OCI-LY7 (cell line): ENCODE data around the gene ACAN. TPM values are rescaled to one million over a fixed set of nuclear protein-coding genes. Genes with fewer than 3 reads are reported as not detected.

Experiments used
- BruUV-seq: library from RNA; stranded (reverse); fragments of 400-500 nt; replicated peaks from 2 replicates; lab custom pipeline; 2021; lab: Mats Ljungman, UMichigan
- CTCF ChIA-PET: fragments of 300-600 bp; sonication (Branson Sonifier 250); formaldehyde crosslinking; loops from one replicate; lab custom pipeline; 2022; ENCODE audit warnings: antibody characterized with exemption; ENCODE audit not compliant: unreplicated experiment; lab: Charles Lee
- POLR2A ChIA-PET: fragments of 300-600 bp; sonication (Branson Sonifier 250); formaldehyde crosslinking; loops from one replicate; lab custom pipeline; 2022; ENCODE audit warnings: antibody characterized with exemption; lab: Charles Lee
- DNase-seq: peaks from one replicate; pipeline ENCODE4 v3.0.0-alpha.2; 2015; ENCODE audit warnings: low spot score
- H2AFZ ChIP-seq: fragments of 200-600 bp; sonication (generic), shearing (Covaris generic); 2 replicates; pipeline ENCODE4 v1.6.1; 2014; ENCODE audit warnings: mild to moderate bottlenecking, antibody characterized with exemption, low read length, moderate library complexity
- H3K27ac ChIP-seq: fragments of 200-600 bp; sonication (generic); 2 replicates; pipeline ENCODE4 v1.5.1; 2014; ENCODE audit warnings: mixed run types, low read depth, mild to moderate bottlenecking, moderate library complexity, low read length, inconsistent platforms; ENCODE audit not compliant: poor library complexity, severe bottlenecking
- H3K36me3 ChIP-seq: fragments of 200-600 bp; sonication (generic); 2 replicates; pipeline ENCODE4 v1.6.1; 2014; ENCODE audit warnings: mild to moderate bottlenecking, antibody characterized with exemption, low read length, moderate library complexity, mixed read lengths; ENCODE audit not compliant: insufficient read depth
- H3K4me1 ChIP-seq: fragments of 200-600 bp; sonication (generic); 2 replicates; pipeline ENCODE4 v1.5.1; 2014; ENCODE audit warnings: mild to moderate bottlenecking, low read length; ENCODE audit not compliant: insufficient read depth, poor library complexity, severe bottlenecking
- H3K4me2 ChIP-seq: fragments of 200-600 bp; sonication (generic); 2 replicates; pipeline ENCODE4 v1.6.1; 2014; ENCODE audit warnings: mild to moderate bottlenecking, low read length
- H3K4me3 ChIP-seq: fragments of 200-600 bp; sonication (generic); 2 replicates; pipeline ENCODE4 v1.5.1; 2014; ENCODE audit warnings: mild to moderate bottlenecking, low read depth, low read length; ENCODE audit not compliant: poor library complexity, severe bottlenecking
- H3K79me2 ChIP-seq: fragments of 200-600 bp; sonication (generic); 2 replicates; pipeline ENCODE4 v1.6.1; 2016; ENCODE audit warnings: low read depth, mild to moderate bottlenecking, low read length, moderate library complexity, mixed read lengths; ENCODE audit not compliant: insufficient read depth
- H3K9me2 ChIP-seq: fragments of 200-600 bp; sonication (generic); 2 replicates; pipeline ENCODE4 v1.6.1; 2016; ENCODE audit warnings: mild to moderate bottlenecking, low read length, mixed read lengths; ENCODE audit not compliant: insufficient read depth
- H3K9me3 ChIP-seq: fragments of 200-600 bp; sonication (generic); 2 replicates; pipeline ENCODE4 v1.6.1; 2014; ENCODE audit warnings: mild to moderate bottlenecking, mixed run types, low read length, mixed read lengths
- H4K20me1 ChIP-seq: fragments of 200-600 bp; sonication (generic); 2 replicates; pipeline ENCODE4 v1.6.1; 2014; ENCODE audit warnings: mild to moderate bottlenecking, antibody characterized with exemption, low read length, moderate library complexity, mixed read lengths; ENCODE audit not compliant: insufficient read depth
- CTCF ChIP-seq: fragments of 200-600 bp; sonication (generic); conservative IDR thresholded peaks from 2 replicates; pipeline ENCODE4 v1.5.1; 2014; ENCODE audit warnings: mild to moderate bottlenecking, antibody characterized with exemption, low read length, moderate library complexity, mixed read lengths
- EZH2phosphoT487 ChIP-seq: fragments of 200-600 bp; sonication (generic); IDR thresholded peaks from 2 replicates; pipeline ENCODE4 v1.6.1; 2018; ENCODE audit warnings: low read depth, borderline replicate concordance, mild to moderate bottlenecking, mixed run types, antibody characterized with exemption, low read length, moderate library complexity, mixed read lengths
- intact Hi-C: fragments of 100-400 bp; cut with micrococcal nuclease; formaldehyde crosslinking; loops from one replicate; pipeline ENCODE4 v1.10.0; 2022; ENCODE audit not compliant: unreplicated experiment
- total RNA-seq, 2 experiments: library from RNA; depleted of rRNA in 1 of 2; stranded (reverse); fragments of >200 nt in 1 of 2; shearing (Covaris generic) in 1 of 2; gene quantifications; 2 replicates each; pipeline ENCODE4 v1.2.3, GENCODE V29; 2014 to 2022

ACAN gene
- total RNA-seq, 2 experiments from 2014 or later, result not detected

- no peaks in the 10 kb centered on the region for H3K36me3 ChIP-seq
- intact Hi-C loops, result no loop called here
- no peaks in the 10 kb centered on the region for H3K79me2 ChIP-seq
- no peaks in the 10 kb centered on the region for H3K4me1 ChIP-seq
- no peaks in the 10 kb centered on the region for H3K9me2 ChIP-seq
- no peak for TF ChIP-seq EZH2phosphoT487
- no peak overlapping the region for H3K4me3 ChIP-seq
- DNase-seq, result no peak
- no peak overlapping the region for H3K4me2 ChIP-seq
- no peaks in the 10 kb centered on the region for H4K20me1 ChIP-seq
- CTCF ChIA-PET, result no interaction called here
- POLR2A ChIA-PET, result interaction anchor here (0.8 kb wide), 1 partner anchor 521 kb away, joined by 7 read pairs; no protein-coding TSS in a partner anchor
- H3K27ac ChIP-seq, result no peak overlapping the region
- no TSS peak for BruUV-seq
- H3K9me3 ChIP-seq, result no peaks in the 10 kb centered on the region
- no peak overlapping the region for H2AFZ ChIP-seq
Measured at GRCh38 chr15:88791637-88792036, 11.6 kb upstream of the ACAN start.

GRCh38 chr15:88792342-88793282 is 10.6 kb upstream of the ACAN start:
- CTCF ChIA-PET, result no interaction called here
- H3K9me3 ChIP-seq, result no peaks in the 10 kb centered on the region
- POLR2A ChIA-PET, result interaction anchor here (0.7 kb wide), 1 partner anchor 195 kb away, joined by 3 read pairs; no protein-coding TSS in a partner anchor
- H2AFZ ChIP-seq, result no peak overlapping the region
- no peaks in the 10 kb centered on the region for H3K4me1 ChIP-seq
- no peaks in the 10 kb centered on the region for H3K79me2 ChIP-seq
- H3K4me2 ChIP-seq, result no peak overlapping the region
- DNase-seq, result no peak
- H3K4me3 ChIP-seq, result no peak overlapping the region
- no TSS peak for BruUV-seq
- H3K9me2 ChIP-seq, result no peaks in the 10 kb centered on the region
- H3K36me3 ChIP-seq, result no peaks in the 10 kb centered on the region
- TF ChIP-seq EZH2phosphoT487 (no peak), CTCF (no peak)
- intact Hi-C loops, result no loop called here
- H3K27ac ChIP-seq, result no peak overlapping the region
- H4K20me1 ChIP-seq, result no peaks in the 10 kb centered on the region

GRCh38 chr15:88794001-88794400 is 9.2 kb upstream of the ACAN start:
- intact Hi-C loops, result no loop called here
- no peaks in the 10 kb centered on the region for H3K4me1 ChIP-seq
- no peak overlapping the region for H3K27ac ChIP-seq
- no peak overlapping the region for H3K4me3 ChIP-seq
- no peak overlapping the region for H3K4me2 ChIP-seq
- H3K36me3 ChIP-seq, result no peaks in the 10 kb centered on the region
- TF ChIP-seq CTCF, result no peak
- no peak for TF ChIP-seq EZH2phosphoT487
- no peaks in the 10 kb centered on the region for H3K9me2 ChIP-seq
- DNase-seq, result no peak
- H2AFZ ChIP-seq, result no peak overlapping the region
- CTCF ChIA-PET, result no interaction called here
- POLR2A ChIA-PET, result no interaction called here
- no peaks in the 10 kb centered on the region for H3K9me3 ChIP-seq
- H3K79me2 ChIP-seq, result no peaks in the 10 kb centered on the region
- no peaks in the 10 kb centered on the region for H4K20me1 ChIP-seq
- no TSS peak for BruUV-seq
